Neutrophil (primary cell): Measurements from ENCODE around the gene ITGA3.

ENCODE experiments used
- H3K27ac ChIP-seq: fragments of 200-600 bp; sonication (generic); 2 replicates; pipeline ENCODE4 v1.5.1; 2016; ENCODE audit warnings: mild to moderate bottlenecking, moderate library complexity
- H3K27me3 ChIP-seq: fragments of 200-600 bp; sonication (generic); 2 replicates; pipeline ENCODE4 v1.6.0; 2016; ENCODE audit warnings: mild to moderate bottlenecking
- H3K36me3 ChIP-seq: fragments of 200-600 bp; sonication (generic); 2 replicates; pipeline ENCODE4 v1.5.1; 2017
- H3K4me1 ChIP-seq, 2 experiments: fragments of 200-600 bp in 1 of 2; sonication (generic) in 1 of 2; 1 replicate in 1 of 2; 2 replicates in 1 of 2; pipeline versions ENCODE4 v1.5.1 to v1.6.1; 2013 to 2016; ENCODE audit warnings: low read depth in 1 of 2, low read length in 1 of 2, mild to moderate bottlenecking in 1 of 2, moderate library complexity in 1 of 2; ENCODE audit not compliant: control insufficient read depth in 1 of 2, insufficient read depth in 1 of 2
- H3K4me3 ChIP-seq, 2 experiments: fragments of 200-600 bp in 1 of 2; sonication (generic) in 1 of 2; 1 replicate in 1 of 2; 2 replicates in 1 of 2; pipeline ENCODE4 v1.5.1; 2013 to 2016; ENCODE audit warnings: low read depth in 1 of 2, low read length in 1 of 2, mild to moderate bottlenecking in 1 of 2, moderate library complexity in 1 of 2
- H3K9me3 ChIP-seq: fragments of 200-600 bp; sonication (generic); 2 replicates; pipeline ENCODE4 v1.5.1; 2016
- CTCF ChIP-seq: fragments of 200-600 bp; sonication (generic); IDR thresholded peaks from 2 replicates; pipeline ENCODE4 v1.5.1; 2016; ENCODE audit warnings: antibody characterized with exemption

Gene ITGA3

DNA sequence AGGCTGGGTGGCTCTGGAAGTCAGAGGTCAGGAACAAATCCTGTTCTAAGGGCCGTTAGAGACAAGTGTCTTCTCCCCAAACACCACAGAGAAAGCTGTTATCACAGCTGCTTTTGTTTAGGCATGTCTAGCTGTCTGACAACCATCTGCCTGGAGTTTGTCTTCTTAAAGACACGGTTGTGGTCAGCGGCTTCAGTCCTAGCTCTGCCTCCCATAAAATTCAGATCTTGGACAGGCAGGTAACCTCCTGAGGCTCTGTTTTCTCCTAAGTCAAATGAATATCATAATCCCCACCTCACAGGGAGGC is 2.3 kb upstream of the ITGA3 start:
- no peak overlapping the region for H3K27ac ChIP-seq
- H3K27me3 ChIP-seq = peaks cover 81% of the 10 kb centered on the region
- H3K4me1 ChIP-seq = peaks cover 0 to 16% of the 10 kb centered on the region in 2 experiments
- no peaks in the 10 kb centered on the region for H3K36me3 ChIP-seq
- no peak overlapping the region for H3K4me3 ChIP-seq
- no peaks in the 10 kb centered on the region for H3K9me3 ChIP-seq
- TF ChIP-seq CTCF = no peak

GRCh38 chr17:50055055-50055425 is 870 bp upstream of the ITGA3 start:
- Histone ChIP-seq H3K9me3 (no peaks in the 10 kb centered on the region), H3K4me3 (no peak overlapping the region), H3K36me3 (no peaks in the 10 kb centered on the region), H3K27ac (no peak overlapping the region), H3K4me1 (peaks cover 0 to 16% of the 10 kb centered on the region in 2 experiments), H3K27me3 (peaks cover 89% of the 10 kb centered on the region)
- no peak for TF ChIP-seq CTCF

- H3K4me3 ChIP-seq = peak overlapping the region in 1 of 2 experiments; percentile 7
- no peaks in the 10 kb centered on the region for H3K9me3 ChIP-seq
- H3K4me1 ChIP-seq = peaks cover 0 to 16% of the 10 kb centered on the region in 2 experiments
- H3K36me3 ChIP-seq = no peaks in the 10 kb centered on the region
- TF ChIP-seq CTCF = no peak
- peaks cover 91% of the 10 kb centered on the region for H3K27me3 ChIP-seq
- no peak overlapping the region for H3K27ac ChIP-seq
Measured at GRCh38 chr17:50056217-50056960, 479 bp downstream of the ITGA3 start.

- Histone ChIP-seq H3K27me3 (peaks cover 86% of the 10 kb centered on the region), H3K4me1 (peaks cover 0 to 16% of the 10 kb centered on the region in 2 experiments), H3K36me3 (no peaks in the 10 kb centered on the region), H3K27ac (no peak overlapping the region), H3K9me3 (no peaks in the 10 kb centered on the region), H3K4me3 (no peak overlapping the region)
- TF ChIP-seq CTCF = no peak
Measured at GRCh38 chr17:50056961-50057330, 1.0 kb downstream of the ITGA3 start.

DNA sequence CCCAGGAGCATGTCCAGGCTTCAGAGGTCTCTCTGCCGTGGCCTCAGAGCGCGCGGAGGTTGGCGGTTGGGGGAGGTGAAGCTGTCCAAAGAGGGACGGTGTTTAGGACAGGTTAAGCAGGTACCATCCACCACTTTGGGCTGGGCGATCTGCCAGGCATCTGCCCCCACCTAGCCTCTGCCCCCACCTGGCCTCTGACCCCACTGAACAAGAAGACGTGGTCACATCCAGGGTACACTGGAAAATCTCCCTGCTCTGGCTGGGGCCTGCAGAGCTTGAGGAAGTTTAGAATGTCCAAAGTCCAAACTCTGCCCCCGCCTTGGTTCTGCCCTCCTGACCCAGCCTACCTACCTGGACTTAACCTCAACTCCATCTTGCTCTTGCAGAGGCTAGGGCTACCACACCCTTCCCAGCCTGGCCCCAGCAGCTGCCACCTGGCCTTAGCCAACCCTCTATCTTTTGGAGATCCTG is 1.6 kb downstream of the ITGA3 start:
- no peaks in the 10 kb centered on the region for H3K36me3 ChIP-seq

More for the DNA sequence above, 1.6 kb downstream of the ITGA3 start:
- TF ChIP-seq CTCF = no peak
- Histone ChIP-seq H3K4me1 (peaks cover 0 to 16% of the 10 kb centered on the region in 2 experiments), H3K27ac (no peak overlapping the region), H3K27me3 (peaks cover 84% of the 10 kb centered on the region), H3K9me3 (no peaks in the 10 kb centered on the region), H3K4me3 (no peak overlapping the region)
